ENCODE data around the gene PCYT2.

GRCh38 chr17:81952792-81953228, 41.6 kb upstream of the PCYT2 start:
- TF ChIP-seq, protein P1, sequence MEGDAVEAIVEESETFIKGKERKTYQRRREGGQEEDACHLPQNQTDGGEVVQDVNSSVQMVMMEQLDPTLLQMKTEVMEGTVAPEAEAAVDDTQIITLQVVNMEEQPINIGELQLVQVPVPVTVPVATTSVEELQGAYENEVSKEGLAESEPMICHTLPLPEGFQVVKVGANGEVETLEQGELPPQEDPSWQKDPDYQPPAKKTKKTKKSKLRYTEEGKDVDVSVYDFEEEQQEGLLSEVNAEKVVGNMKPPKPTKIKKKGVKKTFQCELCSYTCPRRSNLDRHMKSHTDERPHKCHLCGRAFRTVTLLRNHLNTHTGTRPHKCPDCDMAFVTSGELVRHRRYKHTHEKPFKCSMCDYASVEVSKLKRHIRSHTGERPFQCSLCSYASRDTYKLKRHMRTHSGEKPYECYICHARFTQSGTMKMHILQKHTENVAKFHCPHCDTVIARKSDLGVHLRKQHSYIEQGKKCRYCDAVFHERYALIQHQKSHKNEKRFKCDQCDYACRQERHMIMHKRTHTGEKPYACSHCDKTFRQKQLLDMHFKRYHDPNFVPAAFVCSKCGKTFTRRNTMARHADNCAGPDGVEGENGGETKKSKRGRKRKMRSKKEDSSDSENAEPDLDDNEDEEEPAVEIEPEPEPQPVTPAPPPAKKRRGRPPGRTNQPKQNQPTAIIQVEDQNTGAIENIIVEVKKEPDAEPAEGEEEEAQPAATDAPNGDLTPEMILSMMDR (IDR thresholded peaks at IDR 0.05): no peak
- no peak for TF ChIP-seq POLR2A (IDR thresholded peaks at IDR 0.05)

Measured in uterus (tissue), 2 donors.